Measurements from ENCODE around the gene YAF2.
"Not testable (repeated sequence)": the region's sequence is repeated elsewhere in the genome, so short reads cannot be mapped to it uniquely, and the experiment has no call there.

YAF2 gene

GRCh38 chr12:42192258-42192657 lies 45.8 kb downstream of the YAF2 start:
- DNase-seq = no peak

GRCh38 chr12:42190376-42190775 lies 47.7 kb downstream of the YAF2 start:
- DNase-seq = no peak

GRCh38 chr12:42188275-42188674 lies 49.8 kb downstream of the YAF2 start:
- not testable (repeated sequence) for DNase-seq

GRCh38 chr12:42187799-42188198 lies 50.2 kb downstream of the YAF2 start:
- no peak for DNase-seq

GRCh38 chr12:42186793-42187192 lies 51.3 kb downstream of the YAF2 start:
- no peak for DNase-seq

GRCh38 chr12:42182394-42182793 lies 55.7 kb downstream of the YAF2 start:
- no peak for DNase-seq

GRCh38 chr12:42180990-42181596 lies 57.0 kb downstream of the YAF2 start:
- no peak for DNase-seq

GRCh38 chr12:42178101-42178500 lies 59.9 kb downstream of the YAF2 start:
- DNase-seq = no peak

- no peak for DNase-seq
Observed at GRCh38 chr12:42174978-42175377, 63.1 kb downstream of the YAF2 start.

- DNase-seq = no peak
Observed at GRCh38 chr12:42173961-42174521, 64.0 kb downstream of the YAF2 start.

GRCh38 chr12:42172441-42173210 lies 65.4 kb downstream of the YAF2 start:
- no peak for DNase-seq

- no peak for DNase-seq
Observed at GRCh38 chr12:42167711-42168110, 70.3 kb downstream of the YAF2 start.

GRCh38 chr12:42166501-42166900 lies 71.5 kb downstream of the YAF2 start:
- DNase-seq = no peak

- no peak for DNase-seq
Observed at GRCh38 chr12:42163913-42164312, 74.1 kb downstream of the YAF2 start.

- DNase-seq = no peak
Observed at GRCh38 chr12:42162965-42163364, 75.1 kb downstream of the YAF2 start.

GRCh38 chr12:42162193-42162592 lies 75.9 kb downstream of the YAF2 start:
- DNase-seq = no peak

GRCh38 chr12:42161529-42161928 lies 76.5 kb downstream of the YAF2 start:
- no peak for DNase-seq

GRCh38 chr12:42156232-42156631 lies 81.8 kb downstream of the YAF2 start:
- DNase-seq = no peak

- no peak for DNase-seq
Observed at GRCh38 chr12:42145552-42146215, 92.4 kb downstream of the YAF2 start.

GRCh38 chr12:42145197-42145549 lies 92.9 kb downstream of the YAF2 start:
- no peak for DNase-seq

GRCh38 chr12:42144408-42145196 lies 93.4 kb downstream of the YAF2 start, which contains the start of gene GXYLT1:
TSS of gene GXYLT1 (minus strand) at chr12:42144874. CDS start at chr12:42144646, 228 bp downstream.
- peak; percentile 93 for DNase-seq

GRCh38 chr12:42144158-42144407 lies 94.0 kb downstream of the YAF2 start:
- DNase-seq = no peak

- DNase-seq = no peak
Observed at GRCh38 chr12:42143452-42144157, 94.4 kb downstream of the YAF2 start.

All from NCI-H510A (cell line).